ENCODE data around the gene ACSF2.

DNA sequence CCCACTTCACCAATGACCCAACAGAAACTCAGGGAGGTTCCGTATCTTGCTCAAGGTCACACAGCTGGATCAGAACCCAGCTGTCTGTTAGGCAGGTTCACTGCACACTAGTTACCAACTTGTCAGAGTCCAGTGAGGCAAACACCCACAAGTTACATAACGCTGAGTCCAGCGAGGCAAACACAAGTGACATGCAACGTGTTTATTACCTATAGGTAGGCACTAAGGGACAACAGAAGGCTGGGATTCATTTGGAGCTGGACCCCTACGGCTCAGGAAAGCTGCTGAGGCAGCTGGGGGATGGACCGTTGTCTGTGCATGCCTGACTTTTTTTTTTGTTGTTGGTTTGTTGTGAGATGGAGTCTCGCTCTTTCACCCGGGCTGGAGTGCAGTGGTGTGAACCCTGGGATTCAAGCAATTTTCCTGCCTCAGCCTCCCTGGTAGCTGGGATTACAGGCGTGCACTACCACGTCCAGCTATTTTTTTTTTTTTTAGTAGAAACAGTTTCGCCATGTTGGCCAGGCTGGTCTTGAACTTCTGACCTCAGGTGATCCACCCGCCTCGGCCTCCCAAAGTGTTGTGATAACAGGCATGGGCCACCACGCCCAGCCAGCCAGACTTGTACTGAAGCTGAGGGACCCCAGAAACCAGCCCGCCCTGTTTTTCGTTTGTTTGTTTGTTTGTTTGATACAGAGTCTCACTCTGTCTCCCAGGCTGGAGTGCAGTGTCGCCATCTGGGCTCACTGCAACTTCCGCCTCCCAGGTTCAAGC lies 50.7 kb downstream of the ACSF2 start:
- TF ChIP-seq, protein P1, sequence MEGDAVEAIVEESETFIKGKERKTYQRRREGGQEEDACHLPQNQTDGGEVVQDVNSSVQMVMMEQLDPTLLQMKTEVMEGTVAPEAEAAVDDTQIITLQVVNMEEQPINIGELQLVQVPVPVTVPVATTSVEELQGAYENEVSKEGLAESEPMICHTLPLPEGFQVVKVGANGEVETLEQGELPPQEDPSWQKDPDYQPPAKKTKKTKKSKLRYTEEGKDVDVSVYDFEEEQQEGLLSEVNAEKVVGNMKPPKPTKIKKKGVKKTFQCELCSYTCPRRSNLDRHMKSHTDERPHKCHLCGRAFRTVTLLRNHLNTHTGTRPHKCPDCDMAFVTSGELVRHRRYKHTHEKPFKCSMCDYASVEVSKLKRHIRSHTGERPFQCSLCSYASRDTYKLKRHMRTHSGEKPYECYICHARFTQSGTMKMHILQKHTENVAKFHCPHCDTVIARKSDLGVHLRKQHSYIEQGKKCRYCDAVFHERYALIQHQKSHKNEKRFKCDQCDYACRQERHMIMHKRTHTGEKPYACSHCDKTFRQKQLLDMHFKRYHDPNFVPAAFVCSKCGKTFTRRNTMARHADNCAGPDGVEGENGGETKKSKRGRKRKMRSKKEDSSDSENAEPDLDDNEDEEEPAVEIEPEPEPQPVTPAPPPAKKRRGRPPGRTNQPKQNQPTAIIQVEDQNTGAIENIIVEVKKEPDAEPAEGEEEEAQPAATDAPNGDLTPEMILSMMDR (IDR thresholded peaks at IDR 0.05), result no peak
- no peak for TF ChIP-seq POLR2A (IDR thresholded peaks at IDR 0.05)

Data from tibial nerve (tissue), 3 donors.